Muscle of back (tissue), 11 donors: ENCODE results near the gene EGF. TPM values are rescaled to one million over a fixed set of nuclear protein-coding genes. Genes with fewer than 3 reads are reported as not detected.
"Not testable (repeated sequence)": the region's sequence is repeated elsewhere in the genome, so short reads cannot be mapped to it uniquely, and the experiment has no call there.

Experiments
- DNase-seq, 3 donors: peaks; one replicate each; pipeline versions ENCODE4 v3.0.0 to v3.0.0-alpha.2; 2013
- polyA plus RNA-seq, 10 donors: library from polyadenylated mRNA; unstranded; fragments of 120-200 nt; gene quantifications; one replicate each; pipeline ENCODE4 v1.2.1, GENCODE V29; 2013; ENCODE audit not compliant: insufficient read length in 10 of 10

Gene EGF
- polyA plus RNA-seq, 10 donors: 3.3 to 16.7 (median 8.5) TPM

- no peak for DNase-seq
These were observed 1.0 kb downstream of the EGF start for GRCh38 chr4:109913596-109914241.

DNA sequence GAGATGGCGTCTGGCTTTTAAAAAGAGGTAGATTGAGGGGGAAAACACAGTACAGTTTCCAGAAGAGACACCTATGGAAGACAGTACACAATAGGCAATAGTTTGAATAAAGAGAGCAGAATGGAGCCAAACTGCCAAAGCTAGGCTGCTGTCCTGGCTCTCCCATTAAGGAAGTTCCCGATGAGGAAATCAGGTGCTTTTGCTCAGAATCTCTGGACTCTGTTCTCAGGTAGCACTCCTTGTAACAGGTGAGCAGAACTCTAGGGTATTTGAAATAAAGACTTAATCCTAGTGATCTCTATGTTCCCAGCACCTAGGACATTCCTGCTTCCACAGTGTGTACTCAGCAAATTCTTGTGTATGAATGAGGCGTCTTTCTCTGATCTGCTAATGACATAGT lies 1.6 kb downstream of the EGF start:
- DNase-seq: no peak

GRCh38 chr4:109915385-109916026 lies 2.8 kb downstream of the EGF start:
- DNase-seq: no peak

GRCh38 chr4:109916027-109916409 lies 3.3 kb downstream of the EGF start:
- no peak for DNase-seq

- peak in 1 of 3 donors; percentile 86 for DNase-seq
These were observed 8.7 kb downstream of the EGF start for GRCh38 chr4:109921384-109921808.

DNA sequence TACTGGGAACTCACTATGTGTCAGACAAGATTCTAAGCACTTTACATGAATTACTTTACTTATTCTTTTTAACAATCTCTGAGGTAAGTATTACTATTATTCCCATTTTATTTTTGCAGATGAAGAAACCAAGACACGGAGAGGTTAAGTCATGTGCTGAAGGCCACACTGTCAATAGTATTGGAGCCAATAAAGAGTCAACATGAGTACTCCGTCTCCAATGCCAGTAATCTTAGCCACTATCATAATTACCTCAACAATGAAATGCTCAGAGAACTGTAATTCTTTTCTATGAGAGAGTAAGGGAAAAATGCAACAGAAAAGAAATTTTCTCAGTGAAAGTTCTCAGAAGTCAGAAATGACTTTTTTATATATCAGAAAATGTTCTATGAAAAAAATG lies 12.7 kb downstream of the EGF start:
- no peak for DNase-seq

GRCh38 chr4:109928327-109929045 lies 15.8 kb downstream of the EGF start:
- DNase-seq: no peak

DNA sequence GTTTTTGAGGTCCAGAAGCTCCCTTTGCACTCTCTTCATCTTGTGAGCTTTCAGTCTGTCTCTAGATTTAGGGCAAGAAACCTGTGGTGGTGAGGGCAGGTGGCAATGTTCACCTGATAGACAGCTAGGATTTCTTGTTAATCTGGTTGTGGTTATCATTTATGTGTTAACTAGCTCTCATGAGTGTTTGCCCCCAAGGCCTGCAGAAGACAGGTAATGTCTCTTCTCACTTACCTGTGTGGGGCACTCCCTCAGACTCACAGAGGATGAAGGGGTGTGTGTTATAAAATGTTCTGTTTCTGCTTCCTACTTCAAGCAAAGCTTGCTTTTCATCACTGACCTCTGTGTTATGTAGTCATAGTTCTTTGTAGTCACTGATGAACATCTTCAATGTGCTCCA lies 17.8 kb downstream of the EGF start:
- DNase-seq: no peak

- DNase-seq: no peak
These were observed 18.2 kb downstream of the EGF start for GRCh38 chr4:109930872-109931271.

DNA sequence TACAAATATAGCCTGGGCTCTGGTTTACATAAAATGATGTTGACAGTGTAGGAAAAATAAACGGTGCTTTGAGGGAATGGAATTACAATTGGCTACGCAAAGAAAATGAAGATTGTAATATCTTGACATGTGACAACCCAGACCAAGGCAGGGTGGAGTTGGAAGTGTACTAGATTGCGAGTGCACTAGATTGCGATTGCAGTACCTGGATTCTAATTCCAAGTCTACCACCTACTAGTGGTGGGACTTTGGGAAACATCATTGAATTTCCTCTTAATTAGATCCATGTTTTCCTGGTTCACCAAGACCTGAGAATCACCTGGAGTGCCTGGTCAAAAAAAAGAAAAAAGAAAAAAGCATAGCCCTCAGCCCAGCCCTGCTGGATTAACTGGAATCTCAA lies 18.6 kb downstream of the EGF start:
- DNase-seq: no peak

GRCh38 chr4:109937352-109937751 lies 24.7 kb downstream of the EGF start:
- not testable (repeated sequence) for DNase-seq

DNA sequence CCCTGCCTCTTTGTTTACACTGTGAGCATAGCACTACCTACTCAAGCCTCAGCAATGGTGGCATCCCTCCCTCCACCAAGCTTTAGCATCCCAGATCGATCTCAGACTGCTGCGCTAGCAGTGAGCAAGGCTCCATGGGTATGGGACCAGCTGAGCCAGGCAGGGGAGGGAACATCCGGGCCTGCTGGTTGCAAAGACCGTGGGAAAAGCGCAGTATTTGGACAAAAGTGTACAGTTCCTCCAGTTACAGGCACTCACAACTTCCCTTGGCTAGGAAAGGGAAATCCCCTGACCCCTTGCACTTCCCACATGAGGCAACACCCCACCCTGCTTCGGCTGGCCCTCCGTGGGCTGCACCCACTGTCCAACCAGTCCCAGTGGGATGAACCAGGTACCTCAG lies 26.5 kb downstream of the EGF start:
- no peak for DNase-seq

DNA sequence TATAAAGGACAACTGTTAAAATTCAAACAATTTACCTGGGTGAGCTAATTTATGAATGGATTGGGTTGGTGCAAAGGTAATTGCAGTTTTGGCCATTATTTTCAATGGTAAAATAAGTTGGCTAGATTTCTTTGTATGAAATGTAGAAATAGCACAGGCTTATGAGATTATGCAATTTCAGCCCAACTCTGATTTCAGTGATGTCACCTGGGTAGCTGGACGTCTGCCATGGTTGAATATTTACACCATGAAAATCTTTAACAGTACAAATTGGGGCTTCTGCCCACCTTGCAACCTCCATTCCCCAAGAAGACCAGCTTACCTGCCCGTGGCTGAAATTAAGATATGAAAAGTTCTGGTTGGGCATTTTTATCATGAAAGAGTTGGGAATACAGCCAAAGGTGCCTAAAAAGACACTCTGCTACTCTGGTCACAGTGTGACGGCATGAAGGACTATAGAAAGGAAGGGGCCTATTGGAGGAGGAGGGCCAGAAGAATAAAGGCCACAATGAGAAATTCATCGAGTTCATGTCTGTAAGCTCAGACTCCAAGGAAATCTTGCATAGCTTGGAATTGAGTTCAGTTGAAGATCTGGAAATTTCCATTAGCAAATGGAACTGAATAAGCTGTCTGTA lies 29.7 kb downstream of the EGF start:
- no peak for DNase-seq

DNA sequence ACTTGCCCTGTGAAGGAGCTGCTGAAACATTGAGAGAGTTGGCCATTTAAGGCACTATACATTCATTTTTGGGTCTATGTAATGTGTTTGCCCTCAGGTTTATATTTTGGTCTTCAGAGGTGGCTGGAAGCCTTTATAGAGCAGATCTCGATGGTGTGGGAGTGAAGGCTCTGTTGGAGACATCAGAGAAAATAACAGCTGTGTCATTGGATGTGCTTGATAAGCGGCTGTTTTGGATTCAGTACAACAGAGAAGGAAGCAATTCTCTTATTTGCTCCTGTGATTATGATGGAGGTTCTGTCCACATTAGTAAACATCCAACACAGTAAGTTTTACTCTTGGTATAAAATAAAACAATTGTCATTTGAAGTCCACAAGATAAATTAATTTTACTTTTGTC lies 31.1 kb downstream of the EGF start:
- DNase-seq: no peak

DNA sequence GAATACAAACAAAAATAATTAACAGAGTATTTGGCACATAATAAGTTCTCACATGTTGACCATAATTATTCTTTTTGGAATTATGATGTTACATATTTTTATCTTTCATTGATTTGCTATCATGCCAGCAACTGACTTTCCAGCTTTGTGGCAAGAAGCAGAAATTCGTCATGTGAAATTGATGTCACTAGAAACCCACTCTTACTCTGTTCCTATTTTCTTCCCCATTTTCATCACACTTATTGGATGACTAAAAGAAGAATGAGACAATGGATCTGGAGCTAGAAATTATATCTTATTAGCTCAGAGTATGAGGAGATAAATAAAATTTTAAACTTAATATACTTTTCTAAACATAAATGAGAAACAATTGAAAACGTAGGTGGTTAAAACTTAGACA lies 31.9 kb downstream of the EGF start:
- no peak for DNase-seq

- DNase-seq: no peak
These were observed 32.4 kb downstream of the EGF start for GRCh38 chr4:109945056-109945455.

DNA sequence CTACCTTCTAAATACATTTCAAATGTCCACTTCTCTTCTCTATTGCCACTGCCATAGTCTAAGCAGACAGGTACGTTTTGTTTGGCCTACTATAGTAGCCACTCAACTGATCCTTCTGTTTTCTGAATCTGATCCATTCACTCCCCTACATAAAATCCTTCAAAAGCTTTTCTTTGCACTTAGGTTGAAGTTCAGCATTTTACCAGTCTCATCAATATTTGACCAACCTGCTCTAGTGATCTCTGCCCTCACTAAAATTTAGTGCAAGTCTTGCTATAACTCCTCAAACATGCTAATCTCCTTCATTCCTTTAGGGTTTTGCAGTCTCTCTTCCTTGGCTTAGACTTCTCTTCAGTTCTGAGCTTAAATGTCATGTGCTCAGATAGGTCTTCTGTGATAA lies 33.4 kb downstream of the EGF start:
- no peak for DNase-seq

DNA sequence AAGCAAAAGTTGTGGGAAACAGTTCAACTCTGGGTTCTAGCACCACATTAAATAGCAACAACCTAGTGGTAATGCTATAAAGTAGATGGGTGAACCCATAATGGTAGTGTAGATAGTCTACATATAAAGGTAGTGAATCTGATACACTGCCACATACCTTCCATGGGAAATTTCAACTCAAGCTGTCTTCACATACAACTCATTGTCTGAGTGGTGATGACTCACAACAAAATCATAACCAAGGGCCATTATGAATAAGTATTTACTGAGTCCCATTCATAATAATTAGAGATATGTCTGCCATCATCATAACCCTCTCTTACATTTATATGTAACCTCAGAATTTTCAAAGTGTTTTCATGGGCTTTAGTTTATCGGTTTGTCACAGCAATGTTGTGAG lies 34.8 kb downstream of the EGF start:
- peak in 1 of 3 donors; percentile 22 for DNase-seq

GRCh38 chr4:109947918-109948317 lies 35.2 kb downstream of the EGF start:
- no peak for DNase-seq

GRCh38 chr4:109949099-109949718 lies 36.5 kb downstream of the EGF start:
- DNase-seq: not testable (repeated sequence)

- DNase-seq: no peak
These were observed 39.9 kb downstream of the EGF start for GRCh38 chr4:109952612-109953011.

DNA sequence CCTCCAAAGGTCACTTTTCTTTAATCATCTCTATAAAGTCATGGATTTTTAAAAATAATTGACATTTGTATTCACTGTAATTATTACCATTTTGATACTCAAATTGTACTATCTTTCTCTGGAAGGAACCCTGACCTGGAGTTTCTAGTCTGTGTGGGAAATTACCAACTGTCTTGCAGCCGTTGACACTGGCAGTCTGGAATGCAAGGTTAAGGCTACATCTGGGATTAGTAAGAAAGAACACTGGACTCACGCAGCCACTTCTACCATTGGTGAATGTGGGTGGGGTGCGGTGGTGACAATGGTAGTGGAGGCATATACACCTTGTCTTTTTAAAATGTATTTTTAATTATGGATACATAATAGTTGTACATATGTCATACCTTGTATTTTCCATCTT lies 40.9 kb downstream of the EGF start:
- DNase-seq: no peak
